Astrocyte of the hippocampus (primary cell): Measurements from ENCODE around the gene TNIK.
"Not testable (repeated sequence)": the region's sequence is repeated elsewhere in the genome, so short reads cannot be mapped to it uniquely, and the experiment has no call there.

ENCODE experiments used
- DNase-seq: peaks from one replicate; pipeline ENCODE4 v3.0.0; 2011; ENCODE audit warnings: low read depth, low spot score

Gene TNIK

GRCh38 chr3:171446301-171446700 lies 13.9 kb downstream of the TNIK start:
- no peak for DNase-seq

- no peak for DNase-seq
Observed at GRCh38 chr3:171445620-171446204, 14.5 kb downstream of the TNIK start.

- no peak for DNase-seq
Observed at GRCh38 chr3:171444001-171444690, 16.1 kb downstream of the TNIK start.

GRCh38 chr3:171443211-171443957 lies 16.8 kb downstream of the TNIK start:
- DNase-seq: no peak

GRCh38 chr3:171442184-171442583 lies 18.0 kb downstream of the TNIK start:
- no peak for DNase-seq

- no peak for DNase-seq
Observed at GRCh38 chr3:171441381-171441780, 18.8 kb downstream of the TNIK start.

- DNase-seq: no peak
Observed at GRCh38 chr3:171439996-171440395, 20.2 kb downstream of the TNIK start.

- no peak for DNase-seq
Observed at GRCh38 chr3:171437115-171437756, 23.0 kb downstream of the TNIK start.

GRCh38 chr3:171436380-171436779 lies 23.8 kb downstream of the TNIK start:
- no peak for DNase-seq

GRCh38 chr3:171435757-171436156 lies 24.4 kb downstream of the TNIK start:
- DNase-seq: no peak

GRCh38 chr3:171435143-171435542 lies 25.1 kb downstream of the TNIK start:
- DNase-seq: no peak

- no peak for DNase-seq
Observed at GRCh38 chr3:171432548-171432947, 27.7 kb downstream of the TNIK start.

- no peak for DNase-seq
Observed at GRCh38 chr3:171431550-171431949, 28.7 kb downstream of the TNIK start.

- no peak for DNase-seq
Observed at GRCh38 chr3:171430530-171430929, 29.7 kb downstream of the TNIK start.

GRCh38 chr3:171429635-171430034 lies 30.6 kb downstream of the TNIK start:
- no peak for DNase-seq

GRCh38 chr3:171428892-171429291 lies 31.3 kb downstream of the TNIK start:
- DNase-seq: no peak

- no peak for DNase-seq
Observed at GRCh38 chr3:171428321-171428787, 31.9 kb downstream of the TNIK start.

GRCh38 chr3:171427771-171428320 lies 32.4 kb downstream of the TNIK start:
- no peak for DNase-seq

- not testable (repeated sequence) for DNase-seq
Observed at GRCh38 chr3:171424063-171424462, 36.1 kb downstream of the TNIK start.

- DNase-seq: not testable (repeated sequence)
Observed at GRCh38 chr3:171422855-171423254, 37.4 kb downstream of the TNIK start.

- DNase-seq: no peak
Observed at GRCh38 chr3:171420667-171421066, 39.5 kb downstream of the TNIK start.

- DNase-seq: no peak
Observed at GRCh38 chr3:171419457-171419856, 40.7 kb downstream of the TNIK start.
